OCI-M2 (cell line): ENCODE results near the gene PNISR.
"Not testable (repeated sequence)": the region's sequence is repeated elsewhere in the genome, so short reads cannot be mapped to it uniquely, and the experiment has no call there.

ENCODE experiments used
- DNase-seq: peaks from one replicate; lab custom pipeline; 2025; ENCODE audit not compliant: unreplicated experiment; lab: John Stamatoyannopoulos, UW

Gene PNISR, protein sequence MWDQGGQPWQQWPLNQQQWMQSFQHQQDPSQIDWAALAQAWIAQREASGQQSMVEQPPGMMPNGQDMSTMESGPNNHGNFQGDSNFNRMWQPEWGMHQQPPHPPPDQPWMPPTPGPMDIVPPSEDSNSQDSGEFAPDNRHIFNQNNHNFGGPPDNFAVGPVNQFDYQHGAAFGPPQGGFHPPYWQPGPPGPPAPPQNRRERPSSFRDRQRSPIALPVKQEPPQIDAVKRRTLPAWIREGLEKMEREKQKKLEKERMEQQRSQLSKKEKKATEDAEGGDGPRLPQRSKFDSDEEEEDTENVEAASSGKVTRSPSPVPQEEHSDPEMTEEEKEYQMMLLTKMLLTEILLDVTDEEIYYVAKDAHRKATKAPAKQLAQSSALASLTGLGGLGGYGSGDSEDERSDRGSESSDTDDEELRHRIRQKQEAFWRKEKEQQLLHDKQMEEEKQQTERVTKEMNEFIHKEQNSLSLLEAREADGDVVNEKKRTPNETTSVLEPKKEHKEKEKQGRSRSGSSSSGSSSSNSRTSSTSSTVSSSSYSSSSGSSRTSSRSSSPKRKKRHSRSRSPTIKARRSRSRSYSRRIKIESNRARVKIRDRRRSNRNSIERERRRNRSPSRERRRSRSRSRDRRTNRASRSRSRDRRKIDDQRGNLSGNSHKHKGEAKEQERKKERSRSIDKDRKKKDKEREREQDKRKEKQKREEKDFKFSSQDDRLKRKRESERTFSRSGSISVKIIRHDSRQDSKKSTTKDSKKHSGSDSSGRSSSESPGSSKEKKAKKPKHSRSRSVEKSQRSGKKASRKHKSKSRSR

DNA sequence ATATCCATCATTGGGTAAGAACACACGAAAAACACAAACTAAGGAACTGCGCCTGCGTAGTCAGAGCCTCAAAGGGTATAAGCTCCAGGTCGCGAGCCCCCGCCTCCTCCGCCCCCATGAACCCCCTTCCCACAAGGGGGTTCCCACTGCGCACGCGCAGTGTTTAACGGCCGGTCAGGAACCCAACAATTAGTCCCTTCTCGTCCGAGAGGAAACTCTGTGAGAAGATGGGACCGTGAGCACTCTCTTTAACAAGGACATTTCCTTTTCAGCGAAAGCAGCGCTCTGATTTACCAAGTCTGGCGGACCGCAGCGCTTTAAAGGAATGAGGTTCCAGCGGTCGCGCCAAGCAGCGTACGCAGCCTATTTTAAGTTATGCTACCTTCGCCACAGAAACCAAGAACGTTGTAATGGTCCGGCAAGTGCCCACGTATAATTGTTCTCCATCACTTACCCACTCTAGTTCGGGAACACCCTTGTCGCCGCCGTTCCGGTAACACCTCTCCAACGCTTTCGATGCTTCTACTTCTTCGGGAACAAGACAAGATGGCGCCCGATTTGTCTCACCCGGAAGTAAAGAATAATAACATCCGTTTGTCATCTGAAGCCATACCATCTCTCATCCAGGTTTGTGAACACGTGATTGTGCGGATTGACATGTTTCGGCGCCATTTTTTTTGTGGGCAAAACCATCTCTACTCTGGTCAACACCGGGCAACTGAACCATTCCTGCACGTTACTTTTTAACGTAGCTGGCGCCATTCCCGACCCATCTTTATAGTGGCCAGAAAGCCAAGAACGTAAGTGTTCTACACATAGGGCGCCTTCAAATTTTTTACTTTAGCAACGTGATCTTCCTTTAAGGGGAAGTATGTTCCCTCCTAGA is at the start of gene PNISR:
PNISR (minus strand) TSS at position 548 of the 886 bp plus-strand sequence. CDS start 10,649 bp downstream, outside the sequence.
- DNase-seq, result peak; percentile 87

DNA sequence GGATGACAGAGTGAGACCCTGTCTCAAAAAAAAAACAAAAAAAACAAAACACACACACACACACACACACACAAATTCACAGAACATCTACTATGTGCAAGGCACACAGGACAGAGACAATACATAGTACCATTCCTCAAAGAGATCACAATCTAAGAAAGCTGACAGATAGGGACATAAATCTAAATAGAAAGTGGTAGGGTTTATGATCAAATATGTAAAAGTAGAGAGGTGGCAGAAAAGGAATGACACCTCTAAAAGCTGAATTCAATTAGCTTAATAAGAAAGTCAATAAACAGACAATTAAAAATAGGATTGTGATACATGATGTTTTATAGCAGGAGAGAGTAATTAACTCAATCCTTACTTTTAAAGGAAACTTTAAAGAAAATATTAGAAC is 48.6 kb upstream of the PNISR start:
- DNase-seq, result no peak

DNA sequence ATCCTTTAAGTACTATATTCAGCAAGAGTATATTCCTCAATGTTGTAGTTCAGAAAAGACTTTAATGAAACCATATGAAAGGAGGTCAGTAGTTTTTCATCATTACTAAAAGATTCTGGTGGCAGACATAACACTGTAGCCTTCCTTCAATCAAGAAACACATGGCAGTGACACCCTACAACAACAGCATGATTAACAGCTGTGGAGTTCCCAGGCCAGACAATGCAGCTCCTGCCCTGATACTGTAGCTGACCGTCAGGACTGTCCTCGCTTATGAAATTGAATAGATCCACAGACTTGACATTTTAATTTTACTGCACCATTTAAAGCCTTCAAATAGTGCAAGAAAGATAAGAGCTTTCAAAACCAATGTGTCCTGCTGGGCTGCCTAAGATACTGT is 46.5 kb upstream of the PNISR start:
- no peak for DNase-seq

DNA sequence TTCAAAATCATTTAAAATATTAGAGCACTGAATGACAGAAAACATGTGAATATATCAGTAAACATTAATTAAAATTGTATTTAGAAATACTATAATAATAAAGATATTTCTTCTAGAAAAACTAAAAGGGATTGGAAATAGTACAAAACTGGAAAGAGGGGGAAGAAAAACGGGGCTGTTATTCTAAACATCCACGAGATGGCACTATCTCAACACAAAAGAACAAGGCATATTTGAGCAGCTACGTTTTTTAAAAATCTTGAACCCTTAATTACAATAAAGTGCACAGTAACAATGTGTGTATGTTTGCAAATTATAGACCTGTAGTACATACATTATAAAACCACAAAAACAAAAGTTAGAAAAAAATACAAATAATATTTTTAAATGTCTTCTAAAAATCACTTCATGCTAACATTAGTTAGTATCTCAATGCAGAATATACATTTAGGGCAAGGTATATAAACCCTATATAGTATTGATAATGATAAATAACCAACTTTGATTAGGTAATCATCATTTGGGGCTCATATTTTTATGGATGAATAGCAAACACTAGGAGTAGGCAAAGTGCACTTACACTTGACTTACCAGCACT is 42.5 kb upstream of the PNISR start:
- DNase-seq, result no peak

DNA sequence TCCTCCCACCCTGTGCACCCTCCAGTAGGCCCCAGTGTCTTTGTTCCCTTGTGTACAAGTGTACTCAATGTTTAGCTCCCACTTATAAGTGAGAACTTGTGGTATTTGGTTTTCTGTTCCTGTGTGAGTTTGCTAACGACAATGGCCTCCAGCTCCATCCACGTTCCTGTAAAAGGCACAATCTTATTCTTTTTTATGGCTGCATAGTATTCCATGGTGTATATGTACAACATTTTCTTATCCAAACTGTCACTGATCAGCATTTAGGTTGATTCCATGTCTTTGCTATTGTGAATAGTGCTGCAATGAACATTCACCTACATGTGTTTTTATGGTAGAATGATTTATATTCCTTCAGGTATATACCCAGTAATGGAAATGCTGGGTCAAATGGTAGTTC is 34.0 kb upstream of the PNISR start:
- not testable (repeated sequence) for DNase-seq

DNA sequence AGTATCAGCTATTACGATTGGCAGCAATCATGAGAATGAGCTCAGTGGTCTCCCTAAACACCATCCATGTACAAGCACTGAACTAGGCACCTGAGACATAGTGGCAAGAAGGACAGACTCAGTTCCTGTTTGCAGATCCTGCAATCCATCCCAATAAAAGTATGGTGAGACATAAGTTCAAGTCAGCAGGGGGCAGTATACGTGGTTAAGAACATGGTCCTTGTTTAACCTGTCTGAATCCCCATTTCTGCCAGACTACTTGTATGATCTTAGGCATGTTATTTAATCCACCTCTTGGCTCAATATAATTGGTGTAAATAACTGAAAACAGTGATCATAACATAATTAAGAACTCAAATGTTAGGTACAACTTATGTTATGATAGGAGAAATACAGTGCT is 33.2 kb upstream of the PNISR start:
- DNase-seq, result no peak

DNA sequence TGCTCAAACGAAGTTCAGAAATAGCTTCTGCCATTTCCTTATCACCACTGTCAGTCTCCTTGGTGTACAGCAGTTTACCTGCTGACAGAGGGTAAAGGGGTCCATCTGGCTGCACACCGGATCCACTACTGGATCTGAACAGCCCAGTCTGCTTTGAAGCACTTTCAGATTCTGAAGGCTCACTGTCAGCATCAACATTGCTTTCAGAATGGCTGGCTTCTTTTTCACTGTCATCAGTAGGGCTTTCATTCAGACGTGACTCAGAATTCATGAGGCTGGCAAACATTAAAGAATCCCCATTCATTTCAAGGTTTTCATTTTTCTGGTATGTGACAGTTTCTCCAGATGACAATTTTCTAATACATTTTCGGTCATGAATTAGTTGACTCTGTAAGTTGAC is 21.0 kb upstream of the PNISR start:
- DNase-seq, result no peak

DNA sequence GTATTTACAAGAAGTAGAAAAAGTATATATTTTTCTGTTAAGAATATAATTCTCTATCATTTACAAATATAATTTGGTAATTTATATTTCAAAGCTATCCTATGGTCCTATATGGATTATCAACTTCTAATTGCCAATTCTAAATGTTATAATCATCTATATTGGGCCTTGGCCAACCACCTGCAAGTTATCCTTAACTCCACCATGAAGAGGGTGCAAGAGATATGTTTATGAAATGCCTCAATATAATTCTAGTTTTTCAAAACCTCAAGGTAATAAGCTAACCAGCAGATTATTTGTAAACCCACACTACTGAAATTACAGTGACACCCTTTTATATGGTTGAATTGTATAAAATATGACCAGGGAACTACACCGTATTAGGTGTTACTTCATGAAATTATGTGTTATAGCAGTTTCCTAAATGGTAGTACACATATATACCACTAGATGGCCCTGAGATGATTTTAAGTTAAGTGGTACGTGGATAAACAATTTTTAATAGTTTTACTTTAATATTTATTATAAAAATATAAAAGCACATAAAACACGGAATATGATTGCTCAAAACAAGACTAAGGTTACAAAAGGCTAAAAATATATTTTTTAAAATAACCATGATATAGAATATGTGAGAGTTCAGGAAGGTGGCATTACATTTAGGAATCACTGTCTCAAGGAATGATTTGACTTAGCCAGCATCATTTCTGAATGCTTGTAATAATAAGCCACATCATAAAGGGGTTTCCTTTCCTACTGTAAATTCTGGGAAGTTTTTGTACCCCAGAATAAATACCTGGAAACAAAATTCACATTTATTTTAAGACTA is 9.8 kb upstream of the PNISR start:
- DNase-seq, result no peak

DNA sequence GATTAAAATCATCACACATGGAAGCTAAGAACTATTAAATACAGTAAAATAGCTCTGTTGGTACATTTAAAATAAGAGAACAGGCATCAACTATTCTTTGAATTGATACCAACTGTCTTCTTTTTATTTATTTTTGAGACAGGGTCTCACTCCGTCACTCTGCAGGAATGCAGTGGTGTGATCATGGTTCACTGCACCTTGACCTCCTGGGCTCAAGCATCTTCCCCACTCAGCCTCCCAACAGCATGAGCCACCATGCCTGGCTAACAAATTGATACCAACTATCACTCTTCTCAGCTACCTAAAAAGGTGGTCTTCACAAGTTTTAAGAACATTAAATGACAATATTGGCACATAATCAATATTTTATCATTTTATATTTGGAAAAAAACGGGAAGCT is 7.8 kb upstream of the PNISR start:
- no peak for DNase-seq

DNA sequence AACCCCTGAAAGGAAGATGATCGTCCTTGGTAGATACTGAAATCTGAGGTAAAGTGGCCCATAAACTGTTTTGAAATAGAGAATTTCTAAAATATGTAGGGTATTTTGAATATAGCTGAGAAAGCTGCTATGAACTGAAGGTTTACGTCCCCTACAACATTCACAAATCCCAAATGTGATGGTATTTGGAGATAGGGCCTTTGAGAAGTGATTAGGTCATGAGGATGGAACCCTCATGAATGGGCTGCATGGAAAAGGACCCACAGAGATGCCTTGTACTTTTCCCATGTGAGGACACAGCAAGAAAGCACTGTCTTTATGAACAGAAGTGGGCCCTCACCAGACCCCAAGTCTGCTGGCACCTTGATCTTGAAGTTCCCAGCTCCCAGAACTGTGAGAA is 6.8 kb upstream of the PNISR start:
- no peak for DNase-seq

DNA sequence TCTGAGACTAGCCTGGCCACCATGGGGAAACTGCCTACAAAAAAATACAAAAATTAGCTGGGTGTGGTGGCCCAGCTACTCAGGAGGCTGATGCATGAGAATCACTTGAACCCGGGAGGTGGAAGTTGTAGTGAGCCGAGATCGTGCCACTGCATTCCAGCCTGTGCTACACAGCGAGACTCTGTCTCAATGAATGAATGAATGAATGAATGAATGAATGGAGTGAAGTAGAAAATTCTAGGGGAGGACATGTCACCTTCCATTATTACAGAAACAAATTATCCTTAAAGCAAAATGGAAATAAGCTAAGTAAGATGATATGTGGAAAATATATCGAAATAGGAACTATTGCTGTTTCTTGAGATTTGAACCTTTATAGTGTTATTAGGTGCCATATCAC is 2.9 kb upstream of the PNISR start:
- no peak for DNase-seq

DNA sequence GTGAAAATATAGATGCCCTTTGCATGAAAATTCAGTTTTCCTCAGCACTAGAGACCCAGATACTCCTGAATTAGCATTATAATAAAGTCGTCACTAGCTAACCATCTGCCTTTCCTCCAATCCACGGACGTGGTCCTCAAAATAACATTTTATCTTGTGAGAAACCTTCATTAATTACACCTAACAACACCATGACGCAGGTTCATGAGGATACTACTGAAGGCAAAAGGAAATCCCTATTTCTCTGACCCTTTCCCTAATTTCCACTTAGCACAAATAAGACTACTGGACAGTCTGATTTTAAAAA is 1.3 kb upstream of the PNISR start:
- no peak for DNase-seq

DNA sequence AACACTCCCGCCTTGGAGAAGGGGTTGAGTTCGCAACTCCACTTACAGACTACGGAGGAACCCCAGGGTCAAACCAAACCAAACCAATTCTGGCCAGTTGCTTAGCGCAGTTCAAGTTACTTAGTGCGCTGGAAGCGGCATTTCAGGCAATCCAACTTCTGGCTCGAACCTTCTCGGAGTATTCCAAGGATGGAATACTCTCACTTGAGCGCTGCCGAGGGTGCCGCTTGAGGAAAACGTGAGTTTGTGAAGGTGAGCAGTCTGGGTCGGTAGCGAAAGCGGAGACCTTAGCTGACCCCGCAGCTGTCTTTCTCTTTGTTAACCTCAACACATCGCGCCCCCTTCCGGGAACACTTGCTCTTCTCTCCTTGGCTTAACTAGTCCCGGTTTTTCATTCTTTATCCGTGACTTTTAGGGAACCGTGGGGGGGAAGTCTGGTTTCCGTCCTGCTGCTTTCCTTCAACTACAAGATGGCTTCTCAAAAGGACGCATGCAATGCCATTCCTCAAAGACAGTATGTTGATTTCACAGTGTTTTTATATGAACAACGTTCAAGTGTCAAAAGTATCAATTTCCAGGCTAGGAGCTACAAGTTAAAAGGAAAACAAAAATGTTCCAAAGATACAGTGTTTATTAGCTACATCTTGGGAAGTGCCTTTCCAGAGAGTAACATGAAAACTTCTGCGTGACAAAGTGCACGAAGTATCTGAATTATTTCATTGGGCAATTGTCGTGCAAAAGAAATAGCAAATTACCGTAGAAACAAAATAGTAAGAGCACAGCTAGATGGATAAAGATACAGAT is 741 bp upstream of the PNISR start:
- DNase-seq, result peak; percentile 93

DNA sequence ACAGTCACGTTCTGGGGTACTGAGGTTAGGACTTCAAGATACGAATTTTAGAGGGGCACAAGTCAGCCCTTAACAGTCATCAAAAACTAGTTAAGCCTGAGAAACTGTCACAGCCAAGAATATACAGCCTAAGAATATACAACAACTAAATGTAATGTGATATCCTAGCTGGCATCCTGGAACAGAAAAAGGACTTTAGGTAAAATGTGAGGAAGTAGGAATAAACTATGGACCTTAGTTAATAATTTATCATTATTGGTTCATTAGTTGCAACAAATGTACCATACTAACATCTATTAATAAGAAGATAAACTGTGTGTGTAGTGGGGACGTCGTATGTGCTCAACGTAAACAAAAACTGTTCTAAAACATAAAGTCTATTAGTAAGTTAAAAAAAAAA is 1.1 kb downstream of the PNISR start:
- no peak for DNase-seq

DNA sequence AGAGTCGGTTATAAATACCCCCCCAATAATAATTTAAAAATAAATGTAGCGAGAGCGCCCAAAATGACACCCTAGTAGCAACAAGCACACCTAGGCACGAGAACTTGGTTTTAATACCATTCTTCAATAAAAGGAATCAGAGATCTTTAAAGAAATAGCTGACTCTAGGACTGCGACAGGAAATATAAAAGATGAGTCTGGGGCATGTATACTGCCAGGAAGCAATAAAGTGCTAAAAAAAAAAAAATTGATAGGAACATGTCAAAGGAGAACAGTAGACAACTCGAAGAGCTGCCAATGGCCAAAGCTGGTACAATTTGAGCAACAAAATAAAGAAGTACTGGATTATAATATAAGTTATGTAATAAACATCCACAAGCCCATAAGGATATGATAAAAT is 2.2 kb downstream of the PNISR start:
- no peak for DNase-seq

DNA sequence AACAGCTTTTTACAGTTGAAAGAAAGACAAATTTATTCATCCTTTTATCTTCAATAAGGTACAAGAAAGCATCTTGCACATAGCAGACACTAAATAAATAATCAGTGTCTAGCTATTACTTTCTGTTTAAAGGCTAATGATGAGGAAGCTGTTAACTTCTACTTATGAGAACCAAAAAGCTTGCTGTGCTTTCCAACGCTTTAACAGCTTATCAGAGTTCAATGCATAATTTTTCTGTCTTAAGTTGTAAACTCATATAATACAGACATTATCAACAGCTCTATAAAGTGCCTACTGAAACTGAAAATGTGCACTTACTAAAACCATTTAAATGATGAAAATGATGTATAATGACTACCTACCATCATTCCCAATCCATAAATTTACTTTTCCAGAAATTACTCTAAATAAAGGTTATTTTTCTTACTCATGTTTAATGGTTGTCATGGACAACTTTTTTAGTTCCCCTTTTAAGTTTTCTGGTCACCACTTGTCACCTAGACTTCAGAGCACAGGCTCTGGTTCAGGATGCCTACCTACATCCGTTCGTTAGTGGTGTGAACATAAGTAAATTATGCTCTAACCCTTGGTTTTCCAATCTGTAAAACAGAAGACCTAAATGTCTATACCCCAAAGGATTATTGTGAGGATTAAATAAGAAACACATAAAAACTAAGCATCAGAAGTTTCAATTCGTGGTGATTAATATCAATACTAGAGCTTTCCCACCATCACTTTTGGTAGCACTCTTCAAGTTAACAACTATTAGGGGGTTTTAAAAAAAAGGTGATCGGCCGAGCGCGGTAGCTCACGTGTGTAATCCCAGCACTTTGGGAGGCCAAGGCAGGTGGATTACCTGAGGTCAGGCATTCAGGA is 8.0 kb downstream of the PNISR start:
- DNase-seq, result no peak

DNA sequence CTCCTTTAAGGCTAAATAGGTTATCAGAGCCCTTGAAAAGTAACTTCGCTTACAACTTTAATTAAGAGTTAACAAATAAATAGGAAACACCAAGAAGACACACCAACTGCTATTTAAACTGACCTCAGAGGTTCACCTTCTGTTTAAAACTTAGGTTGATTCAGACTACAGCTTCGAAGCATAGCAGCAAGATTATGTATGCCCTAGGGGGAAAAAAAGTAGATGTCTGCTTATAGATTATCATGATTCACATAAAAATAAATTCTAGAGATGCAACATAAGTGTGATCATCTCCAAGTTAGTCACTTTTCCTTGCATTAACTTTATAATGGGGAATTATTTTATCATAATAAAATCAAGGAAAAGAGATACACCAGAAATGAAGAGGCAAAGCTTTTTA is 8.9 kb downstream of the PNISR start:
- no peak for DNase-seq

DNA sequence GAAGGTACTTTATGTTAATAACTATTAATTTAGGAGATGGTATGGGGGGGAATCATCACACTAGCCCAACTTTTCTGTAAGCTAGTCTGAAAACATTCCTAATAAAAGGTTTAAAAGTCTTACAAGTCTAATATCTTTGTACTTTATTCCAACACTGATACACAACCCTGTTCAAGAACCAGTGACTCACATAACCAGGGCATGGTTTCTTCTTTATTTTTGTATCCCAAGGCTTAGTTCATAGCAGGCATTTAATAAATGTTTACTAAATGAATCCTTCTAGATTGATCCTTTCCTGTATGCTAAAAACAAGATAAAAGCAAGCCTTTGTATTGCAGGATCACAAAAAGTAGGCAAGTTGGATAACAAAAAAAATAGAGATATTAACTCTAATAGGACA is 9.7 kb downstream of the PNISR start:
- DNase-seq, result no peak

DNA sequence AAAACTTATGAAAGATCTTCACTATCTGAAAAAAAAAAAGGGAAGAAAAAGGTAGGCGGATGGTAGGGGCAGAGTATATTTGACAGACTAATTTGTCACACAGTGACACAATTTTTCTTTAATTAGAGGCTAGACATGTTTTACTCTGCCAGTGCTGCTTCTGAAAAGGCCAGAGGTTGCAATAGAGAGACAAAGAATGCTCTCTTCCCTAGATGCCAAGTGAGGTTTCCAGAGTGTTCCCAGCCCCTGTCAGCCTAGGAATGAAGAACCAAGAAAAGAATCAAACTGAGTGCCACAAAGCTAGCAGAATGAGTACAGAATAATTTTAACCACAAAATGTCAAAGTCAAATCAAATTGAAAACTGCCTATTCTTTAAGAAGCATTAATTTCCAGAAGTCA is 13.0 kb downstream of the PNISR start:
- DNase-seq, result no peak
